NT2/D1 (cell line): Measurements from ENCODE around the gene LRIG1.
A peak's percentile ranks its signal among the peaks of the same experiment; 100 is the strongest.

Experiments
- DNase-seq: peaks from one replicate; pipeline ENCODE4 v3.0.0-alpha.2; 2011; ENCODE audit warnings: low read depth, low spot score
- H3K27me3 ChIP-seq: 2 replicates; pipeline ENCODE4 v1.6.0; 2011; ENCODE audit warnings: mild to moderate bottlenecking; ENCODE audit not compliant: insufficient read length, insufficient read depth
- H3K36me3 ChIP-seq: 2 replicates; pipeline ENCODE4 v1.6.1; 2011; ENCODE audit warnings: mild to moderate bottlenecking, low read length, mixed read lengths; ENCODE audit not compliant: insufficient read depth, insufficient read length
- H3K4me1 ChIP-seq: 2 replicates; pipeline ENCODE4 v1.5.1; 2011; ENCODE audit not compliant: insufficient read depth, insufficient read length
- H3K4me3 ChIP-seq: 2 replicates; pipeline ENCODE4 v1.5.1; 2011; ENCODE audit warnings: low read depth; ENCODE audit not compliant: insufficient read length
- H3K9ac ChIP-seq: 2 replicates; pipeline ENCODE4 v1.6.0; 2011; ENCODE audit warnings: low read depth; ENCODE audit not compliant: insufficient read length
- H3K9me3 ChIP-seq: 2 replicates; pipeline ENCODE4 v1.5.1; 2011; ENCODE audit warnings: mild to moderate bottlenecking, low read length; ENCODE audit not compliant: insufficient read depth
- SUZ12 ChIP-seq: IDR thresholded peaks from 2 replicates; pipeline ENCODE4 v1.6.1; 2011; ENCODE audit not compliant: insufficient read length, insufficient read depth; ENCODE audit errors: extremely low read depth
- YY1 ChIP-seq: IDR thresholded peaks from 2 replicates; pipeline ENCODE4 v1.6.1; 2011; ENCODE audit not compliant: insufficient read length, insufficient read depth
- ZNF274 ChIP-seq: IDR thresholded peaks from 2 replicates; pipeline ENCODE4 v1.6.1; 2011; ENCODE audit warnings: mild to moderate bottlenecking, low read depth, low read length

The LRIG1 gene

DNA sequence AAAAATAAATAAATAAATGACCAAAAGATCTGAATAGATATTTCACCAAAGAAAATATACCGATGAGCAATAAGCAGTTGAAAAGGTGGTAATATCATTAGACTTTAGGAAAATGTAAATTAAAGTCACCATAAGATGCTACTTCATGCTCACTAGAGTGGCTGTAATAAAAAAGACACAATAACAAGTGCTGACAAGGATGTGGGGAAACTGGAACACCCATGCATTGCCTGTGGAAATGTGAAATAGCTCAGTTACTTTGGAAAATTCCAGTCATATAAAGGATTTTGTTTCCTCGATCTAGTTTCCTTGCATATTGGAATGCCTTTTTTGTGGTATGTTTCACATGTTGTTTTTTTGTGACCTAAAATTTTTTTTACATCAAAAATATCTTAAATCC, 36.0 kb upstream of the LRIG1 start:
- no peaks in the 10 kb centered on the region for H3K36me3 ChIP-seq
- TF ChIP-seq YY1 (no peak), ZNF274 (no peak), SUZ12 (no peak)
- no peaks in the 10 kb centered on the region for H3K4me1 ChIP-seq
- no peaks in the 10 kb centered on the region for H3K27me3 ChIP-seq
- no peak overlapping the region for H3K4me3 ChIP-seq
- H3K9ac ChIP-seq, result no peak overlapping the region
- no peak for DNase-seq
- H3K9me3 ChIP-seq, result no peaks in the 10 kb centered on the region

GRCh38 chr3:66534304-66534845, 33.6 kb upstream of the LRIG1 start:
- Histone ChIP-seq H3K9ac (no peak overlapping the region), H3K36me3 (no peaks in the 10 kb centered on the region), H3K9me3 (no peaks in the 10 kb centered on the region), H3K27me3 (no peaks in the 10 kb centered on the region), H3K4me1 (no peaks in the 10 kb centered on the region), H3K4me3 (no peak overlapping the region)
- no peak for DNase-seq
- TF ChIP-seq YY1, result no peak
- TF ChIP-seq ZNF274, result no peak
- no peak for TF ChIP-seq SUZ12

DNA sequence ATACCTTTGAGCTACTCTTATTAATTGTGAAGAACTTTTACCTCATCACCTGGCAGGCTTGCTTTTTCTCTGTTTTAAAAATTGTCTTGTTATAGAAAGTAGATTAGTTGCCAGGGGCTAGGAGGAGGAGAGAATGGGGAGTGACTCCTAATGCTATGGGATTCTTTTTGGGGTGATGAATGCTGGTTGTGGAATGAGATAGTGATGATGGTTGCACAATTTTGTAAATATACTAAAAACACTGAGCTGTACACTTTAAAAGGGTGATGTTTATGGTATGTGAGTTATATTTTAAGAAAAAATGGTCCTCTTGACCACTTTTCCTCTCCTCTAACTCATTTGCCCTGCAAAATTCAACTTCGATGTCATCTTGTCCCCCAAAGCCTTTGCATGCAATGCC, 31.8 kb upstream of the LRIG1 start:
- no peaks in the 10 kb centered on the region for H3K27me3 ChIP-seq
- H3K9me3 ChIP-seq, result no peaks in the 10 kb centered on the region
- DNase-seq, result no peak
- no peaks in the 10 kb centered on the region for H3K4me1 ChIP-seq
- H3K4me3 ChIP-seq, result no peak overlapping the region
- no peaks in the 10 kb centered on the region for H3K36me3 ChIP-seq
- TF ChIP-seq ZNF274 (no peak), YY1 (no peak), SUZ12 (no peak)
- peak overlapping the region; percentile 29 for H3K9ac ChIP-seq

DNA sequence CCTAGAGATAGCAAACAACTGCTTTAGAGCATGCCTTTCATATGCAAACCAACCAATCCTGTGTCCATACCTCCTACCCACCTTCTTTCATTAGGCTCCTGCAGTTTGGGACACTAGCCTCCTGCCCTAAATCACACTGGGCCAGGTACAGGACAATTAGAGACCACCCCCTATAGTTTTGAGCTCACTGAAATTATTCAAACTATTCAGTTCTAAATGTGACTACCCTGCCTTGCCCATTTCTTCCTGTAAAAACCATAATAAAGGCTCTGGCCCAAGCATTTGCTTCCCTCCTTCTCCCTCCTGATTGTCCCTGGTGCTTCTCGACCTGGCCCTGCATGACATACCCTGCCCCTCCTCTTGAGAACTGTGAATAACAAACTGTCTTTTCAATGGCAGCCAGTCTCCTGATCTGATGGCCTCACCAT, 31.4 kb upstream of the LRIG1 start:
- no peak for TF ChIP-seq YY1
- TF ChIP-seq SUZ12, result no peak
- TF ChIP-seq ZNF274, result no peak
- DNase-seq, result peak; percentile 89
- Histone ChIP-seq H3K4me3 (no peak overlapping the region), H3K9me3 (no peaks in the 10 kb centered on the region), H3K4me1 (no peaks in the 10 kb centered on the region), H3K36me3 (no peaks in the 10 kb centered on the region), H3K27me3 (no peaks in the 10 kb centered on the region), H3K9ac (no peak overlapping the region)

DNA sequence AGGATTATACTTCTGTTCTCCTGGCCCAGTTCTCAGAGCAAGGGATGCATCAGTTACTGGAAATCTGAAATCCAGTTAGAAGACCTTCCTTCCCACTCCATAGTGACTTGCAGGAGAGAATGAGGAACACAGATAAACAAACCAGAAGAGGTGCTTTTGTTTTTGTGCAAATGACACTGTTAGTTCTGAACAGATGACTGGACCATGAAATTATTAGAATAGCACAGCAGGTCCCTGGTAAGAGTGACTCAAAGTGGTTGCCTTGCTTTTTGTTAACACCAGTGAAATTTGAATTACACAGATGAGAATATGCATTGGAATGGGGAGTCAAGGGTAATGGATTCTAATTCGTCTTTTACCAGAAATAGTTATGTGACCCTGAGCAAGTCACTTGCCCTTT, 30.4 kb upstream of the LRIG1 start:
- Histone ChIP-seq H3K27me3 (peaks cover 3% of the 10 kb centered on the region), H3K9ac (no peak overlapping the region), H3K36me3 (no peaks in the 10 kb centered on the region), H3K9me3 (no peaks in the 10 kb centered on the region), H3K4me3 (no peak overlapping the region), H3K4me1 (no peaks in the 10 kb centered on the region)
- no peak for TF ChIP-seq YY1
- no peak for TF ChIP-seq SUZ12
- TF ChIP-seq ZNF274, result no peak
- DNase-seq, result no peak

- Histone ChIP-seq H3K4me1 (no peaks in the 10 kb centered on the region), H3K9ac (no peak overlapping the region), H3K9me3 (no peaks in the 10 kb centered on the region), H3K27me3 (peaks cover 3% of the 10 kb centered on the region), H3K36me3 (no peaks in the 10 kb centered on the region), H3K4me3 (no peak overlapping the region)
- no peak for DNase-seq
- TF ChIP-seq YY1 (no peak), ZNF274 (no peak), SUZ12 (no peak)
Observed at GRCh38 chr3:66527246-66527645, 26.4 kb upstream of the LRIG1 start.

DNA sequence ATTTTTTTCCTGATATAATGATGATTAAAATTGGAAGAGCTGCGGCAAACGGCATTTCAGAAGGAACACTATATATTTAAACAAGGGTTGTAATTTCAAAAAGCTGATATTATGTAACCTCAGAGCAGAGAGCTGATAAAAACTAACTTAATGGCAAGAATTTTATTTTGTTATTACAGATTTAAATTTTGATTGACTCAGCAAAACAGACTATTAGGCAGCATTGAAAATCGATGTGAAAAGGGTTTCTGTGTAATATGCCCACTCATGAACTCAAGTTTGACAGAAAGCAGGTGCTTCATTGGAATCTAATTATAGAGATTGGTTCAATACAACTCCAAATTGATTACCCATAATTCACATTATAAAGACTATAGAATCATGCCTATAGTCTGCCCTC, 24.9 kb upstream of the LRIG1 start:
- H3K36me3 ChIP-seq, result no peaks in the 10 kb centered on the region
- TF ChIP-seq YY1 (no peak), SUZ12 (no peak), ZNF274 (no peak)
- no peak overlapping the region for H3K9ac ChIP-seq
- H3K9me3 ChIP-seq, result no peaks in the 10 kb centered on the region
- no peak for DNase-seq
- no peak overlapping the region for H3K4me3 ChIP-seq
- peaks cover 3% of the 10 kb centered on the region for H3K27me3 ChIP-seq
- no peaks in the 10 kb centered on the region for H3K4me1 ChIP-seq
